ENCODE data around the gene CHRNA1. TPM values are rescaled to one million over a fixed set of nuclear protein-coding genes. Genes with fewer than 3 reads are reported as not detected.

Gene CHRNA1
- 0.19 TPM for total RNA-seq
- long read RNA-seq: 0 reads

DNA sequence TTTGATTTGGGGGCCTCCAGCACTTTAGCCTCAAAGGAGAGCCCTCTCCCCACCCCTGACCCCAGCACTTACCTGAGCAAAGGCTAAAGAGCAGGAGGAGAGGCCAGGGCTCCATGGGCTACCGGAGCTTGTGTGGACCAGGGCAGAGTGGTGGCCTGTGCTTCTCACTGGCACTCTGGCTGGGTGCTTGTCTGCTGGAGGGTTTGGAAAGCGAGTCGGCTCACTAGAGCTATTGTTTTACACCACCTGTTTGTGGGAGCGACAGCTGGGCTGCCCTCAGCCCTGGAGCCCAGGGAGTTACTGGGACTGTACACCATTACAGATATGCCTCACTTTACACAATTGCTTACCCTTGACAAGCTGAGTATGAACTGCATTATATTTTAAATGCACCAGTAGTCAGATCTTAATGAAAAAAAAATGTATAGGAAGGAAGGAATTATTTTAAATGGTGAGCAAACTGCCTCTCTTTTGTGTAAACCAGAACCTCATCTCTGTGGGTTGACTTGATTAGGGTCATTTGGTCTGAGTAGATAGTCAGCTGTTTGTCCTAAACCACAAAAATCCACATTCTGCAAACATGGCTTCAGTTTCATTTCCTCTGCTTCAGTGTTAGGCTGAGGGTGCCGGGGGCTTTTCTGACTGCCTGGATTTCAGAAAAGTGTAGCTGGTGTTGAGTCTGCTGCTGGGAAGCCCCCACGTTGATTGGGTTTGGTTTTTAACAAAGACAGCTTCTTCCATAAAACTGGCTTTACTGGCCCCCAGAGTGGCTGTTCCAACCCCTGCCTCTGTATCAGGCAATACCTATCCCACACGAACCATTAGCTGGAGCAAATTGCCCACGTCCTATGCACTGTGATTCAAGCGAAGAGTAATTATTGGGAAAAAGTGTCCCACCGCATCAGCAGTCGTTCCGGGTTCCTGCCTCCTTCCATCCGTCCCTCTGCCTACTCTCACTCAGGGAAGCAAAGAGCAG is at the start of gene CHRNA1:
TSS of gene CHRNA1 (minus strand) at position 193 of the 976 bp plus-strand sequence. CDS start at position 115, 78 bp downstream.
- ATAC-seq (no peak), DNase-seq (ENCODE audit: missing footprints) (no peak)
- intact Hi-C loops (cut with DNase I): no loop called here

DNA sequence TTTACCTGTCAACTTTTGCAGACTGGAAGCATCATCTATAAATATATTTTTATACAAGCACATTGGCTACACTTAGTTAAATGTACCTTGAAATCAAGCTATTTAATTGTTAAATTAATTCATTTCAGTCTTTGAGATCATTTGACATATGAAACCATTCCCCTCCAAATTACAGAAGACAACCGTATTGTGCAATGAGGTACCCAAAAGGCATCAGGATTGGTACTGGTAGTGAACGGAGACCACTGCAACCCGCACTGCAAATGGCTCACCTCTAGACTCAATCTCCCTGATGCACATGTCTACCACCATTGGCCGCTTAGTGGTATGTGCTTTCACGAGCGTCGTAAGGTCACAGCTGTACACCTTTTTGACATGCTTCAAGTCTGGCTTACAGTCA is 47.8 kb upstream of the CHRNA1 start:
- ATAC-seq (no peak), DNase-seq (ENCODE audit: missing footprints) (no peak)
- intact Hi-C loops (cut with DNase I): no loop called here

DNA sequence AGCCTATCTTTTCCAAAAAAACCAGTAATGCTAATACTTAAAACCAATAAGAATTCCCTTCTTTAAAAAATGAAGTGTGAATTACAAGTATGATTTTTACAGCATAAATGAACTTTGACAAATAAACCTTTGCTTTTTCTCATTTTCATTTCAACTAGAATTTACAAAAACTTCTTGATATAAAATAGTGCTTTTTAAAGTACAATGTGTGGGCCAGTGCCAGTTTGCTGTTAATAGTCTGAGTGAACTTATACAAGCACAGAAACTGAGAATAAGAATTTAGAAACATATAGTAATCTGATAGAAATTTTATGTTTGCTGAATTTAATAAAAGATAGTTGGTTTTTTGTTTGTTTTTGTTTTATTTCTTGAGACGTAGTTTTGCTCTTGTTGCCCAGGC is 43.7 kb upstream of the CHRNA1 start:
- no peak for DNase-seq (ENCODE audit: missing footprints)
- ATAC-seq: no peak

DNA sequence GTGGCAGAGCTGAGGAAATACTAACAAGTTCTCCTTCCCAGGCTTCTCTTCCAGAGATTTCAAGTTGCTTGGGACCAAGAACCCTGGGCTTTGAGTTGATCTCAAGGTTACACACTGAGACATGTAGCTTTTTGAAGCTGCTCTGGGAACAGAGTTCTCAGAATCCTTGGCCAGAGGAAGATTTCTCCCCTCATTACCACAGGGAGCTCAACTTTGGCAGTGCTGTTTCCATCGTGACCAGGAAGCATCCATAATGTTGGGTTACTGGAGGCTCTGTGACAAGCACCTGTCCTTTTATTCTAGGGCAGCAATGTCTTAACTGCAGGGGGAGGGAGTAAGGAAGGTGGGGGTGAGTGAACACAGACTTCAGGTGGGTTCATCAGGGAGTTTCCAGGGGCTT is 41.5 kb upstream of the CHRNA1 start:
- no peak for ATAC-seq
- intact Hi-C loops (cut with DNase I): no loop called here
- DNase-seq (ENCODE audit: missing footprints): no peak

More for the DNA sequence above, 43.7 kb upstream of the CHRNA1 start:
- intact Hi-C loops (cut with DNase I): no loop called here

DNA sequence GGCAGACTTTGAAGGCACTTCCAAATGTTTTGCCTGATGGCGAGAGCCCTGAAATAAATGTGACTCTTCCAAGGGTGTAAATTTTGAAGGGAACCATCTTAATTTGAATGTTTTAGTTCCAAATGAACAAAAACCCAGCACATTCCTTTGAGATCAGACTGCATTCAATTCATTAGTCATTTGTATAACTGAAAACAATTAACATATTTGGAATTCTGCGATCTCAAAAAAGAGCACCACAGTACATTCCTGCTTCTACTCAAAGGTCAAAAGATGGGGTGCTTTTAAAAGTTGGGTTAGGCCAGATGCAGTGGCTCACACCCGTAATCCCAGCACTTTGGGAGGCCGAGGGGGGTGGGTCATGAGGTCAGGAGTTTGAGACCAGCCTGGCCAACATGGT is 38.2 kb upstream of the CHRNA1 start:
- ATAC-seq: no peak

DNA sequence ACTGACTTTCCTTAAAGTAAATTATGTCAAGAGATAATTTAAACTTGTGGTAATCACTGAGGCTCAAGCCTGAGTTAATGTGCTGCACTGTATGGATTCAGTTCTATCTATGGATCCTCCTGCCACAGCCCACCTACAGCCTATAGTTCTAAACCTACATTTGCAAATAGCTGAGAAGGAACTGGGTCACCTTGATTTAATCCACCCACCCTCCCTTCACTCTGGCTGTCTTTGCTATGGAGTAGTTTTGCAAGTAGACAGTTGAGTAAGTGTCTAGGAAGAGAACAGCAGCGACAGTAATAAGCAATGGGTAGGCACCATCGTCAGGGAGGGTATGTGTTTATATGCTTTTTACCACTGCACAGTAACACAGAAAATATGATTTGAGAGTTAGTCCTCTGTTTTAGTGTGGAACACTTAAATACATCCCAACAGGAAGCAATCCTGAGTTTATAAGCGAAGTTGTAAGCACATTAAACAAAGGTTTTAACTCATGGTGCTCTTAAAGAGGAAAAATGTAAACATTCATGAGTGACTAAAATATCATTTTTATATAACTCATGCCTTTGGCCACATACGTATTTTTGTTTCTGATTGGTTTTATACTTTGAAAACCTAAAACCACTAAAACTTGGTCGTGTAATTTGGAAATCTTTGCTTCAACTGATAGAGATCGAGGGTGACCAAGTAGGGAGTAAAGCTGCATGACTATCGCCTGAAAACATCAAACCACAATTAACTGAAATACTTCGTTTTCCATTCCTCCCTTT is 36.3 kb upstream of the CHRNA1 start:
- no peak for ATAC-seq
- no peak for DNase-seq (ENCODE audit: missing footprints)
- intact Hi-C loops (cut with DNase I): loop anchor here (2.0 kb wide), 1 partner anchor 18 kb away; no protein-coding TSS in a partner anchor

More for the DNA sequence above, 38.2 kb upstream of the CHRNA1 start:
- no peak for DNase-seq (ENCODE audit: missing footprints)
- intact Hi-C loops (cut with DNase I): no loop called here

DNA sequence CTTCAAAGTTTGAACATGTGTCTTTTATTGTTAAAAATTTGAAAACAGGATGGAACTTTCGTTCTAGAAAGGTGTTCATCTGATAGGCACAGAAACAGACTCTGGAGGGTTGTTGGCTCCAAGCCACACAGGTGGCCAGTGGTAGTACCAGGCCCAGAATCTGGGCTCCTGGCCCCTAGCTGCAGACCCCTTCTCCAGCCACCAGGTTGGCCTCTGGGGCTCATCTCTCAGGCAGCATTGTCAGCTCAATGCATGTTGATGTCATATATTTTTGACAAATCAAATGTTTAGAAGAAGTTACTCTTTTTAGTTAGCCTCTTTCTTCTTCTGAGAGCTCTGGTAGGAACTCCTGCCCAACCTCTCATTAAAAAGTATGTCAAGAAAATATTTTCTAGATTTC is 34.5 kb upstream of the CHRNA1 start:
- ATAC-seq (no peak), DNase-seq (ENCODE audit: missing footprints) (no peak)
- intact Hi-C loops (cut with DNase I): no loop called here

DNA sequence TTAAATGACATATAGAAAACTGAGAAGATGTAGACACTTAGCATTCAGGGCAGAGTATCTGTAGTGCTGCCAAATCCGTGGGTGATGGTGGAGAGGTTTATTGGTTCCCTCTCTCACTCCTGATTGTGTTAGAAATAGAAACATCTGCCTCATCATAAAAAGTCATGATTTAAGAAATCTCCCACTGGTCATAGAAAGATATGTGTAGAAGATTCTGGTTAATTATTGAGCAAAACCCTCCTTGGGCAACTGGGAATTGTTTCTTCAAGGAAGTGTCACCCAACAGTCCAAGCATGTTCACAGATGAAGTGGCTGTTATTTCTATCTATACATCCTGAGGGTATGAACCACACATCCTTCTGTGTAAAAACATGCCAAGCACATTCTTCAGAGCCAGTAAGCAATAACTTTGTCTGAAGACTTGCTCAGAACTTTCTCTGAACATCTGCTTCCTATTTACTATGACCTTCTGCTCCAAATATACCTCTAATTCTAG is 33.6 kb upstream of the CHRNA1 start:
- DNase-seq (ENCODE audit: missing footprints) (no peak), ATAC-seq (no peak)
- intact Hi-C loops (cut with DNase I): no loop called here

DNA sequence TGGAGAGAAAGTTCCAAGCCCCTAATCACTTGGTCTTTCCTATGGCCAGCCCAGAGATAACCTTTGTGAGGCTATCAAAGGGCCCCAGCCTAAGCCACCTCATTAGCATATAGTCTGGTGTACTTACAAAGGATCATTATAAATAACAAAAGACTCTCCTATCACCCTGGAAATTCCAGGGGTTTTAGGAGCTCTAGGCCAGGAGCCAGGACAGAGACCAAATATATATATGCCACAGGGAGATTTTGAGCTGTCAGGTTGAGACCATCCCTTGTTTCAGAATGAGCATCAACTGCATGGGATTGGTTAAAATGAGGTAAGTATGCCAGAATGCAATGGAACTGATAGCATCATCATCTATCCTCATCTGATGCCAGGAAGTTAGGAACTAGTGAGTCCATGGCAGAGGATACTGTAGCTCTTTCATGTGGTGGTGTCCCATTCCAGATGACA is 32.1 kb upstream of the CHRNA1 start:
- intact Hi-C loops (cut with DNase I): no loop called here
- DNase-seq (ENCODE audit: missing footprints) (no peak), ATAC-seq (no peak)

DNA sequence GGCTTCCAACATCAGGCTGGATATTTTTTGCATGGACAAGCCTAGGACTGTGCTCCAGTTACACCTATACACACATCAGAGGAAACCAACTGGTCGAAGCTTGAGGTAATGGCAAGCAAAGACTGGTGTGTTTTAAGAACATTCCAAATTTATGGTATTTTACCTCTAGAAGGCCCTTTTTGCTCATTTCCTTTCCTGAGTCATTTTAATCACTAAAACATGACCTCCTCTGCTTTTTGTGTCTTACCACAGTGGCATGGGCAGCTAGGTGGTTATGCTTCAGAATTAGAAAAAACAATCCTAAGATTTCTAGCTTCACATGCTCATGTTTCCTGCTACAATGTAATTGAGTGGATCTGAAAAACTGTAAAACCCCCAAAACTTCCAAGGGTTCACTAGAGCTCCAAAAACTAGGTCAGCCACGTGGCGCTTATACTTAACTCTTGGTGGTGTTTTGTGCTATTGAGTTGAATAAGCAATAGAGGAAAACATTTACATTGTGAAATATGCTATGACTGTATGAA is 30.6 kb upstream of the CHRNA1 start:
- no peak for ATAC-seq
- intact Hi-C loops (cut with DNase I): no loop called here

DNA sequence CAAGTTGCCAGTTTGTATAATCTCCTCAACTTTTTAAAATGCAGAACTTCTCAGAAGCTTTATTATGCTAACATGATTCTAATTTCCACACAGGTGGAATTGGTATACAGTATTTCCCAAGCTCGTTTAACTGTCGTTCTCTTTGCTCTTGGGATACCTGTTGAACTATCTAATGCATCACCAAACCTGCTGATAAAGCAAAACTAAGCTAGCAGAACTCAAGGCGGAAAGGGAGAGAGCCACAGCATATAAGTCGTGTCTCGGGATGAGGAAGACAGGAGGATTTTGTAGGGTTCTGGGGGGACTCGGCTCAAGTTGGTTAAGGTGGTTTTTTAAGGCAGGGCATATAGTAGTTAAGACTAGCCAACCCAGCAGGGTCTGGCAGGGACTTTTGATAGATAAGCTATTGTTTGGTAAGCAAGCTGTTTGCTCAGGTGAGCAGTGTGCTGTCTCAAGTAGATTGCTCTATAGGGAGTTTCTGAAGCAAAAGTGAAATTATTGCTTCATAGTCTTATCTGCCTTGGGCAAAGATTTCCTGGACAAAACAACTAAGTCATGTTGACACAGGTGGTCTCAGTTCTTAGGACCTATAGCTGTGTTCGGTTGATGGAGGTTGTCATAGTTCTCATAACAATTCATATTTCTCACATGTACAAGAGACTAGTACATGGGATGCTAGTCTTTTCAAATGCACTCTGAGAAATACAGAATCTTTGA is 28.2 kb upstream of the CHRNA1 start:
- ATAC-seq: no peak
- intact Hi-C loops (cut with DNase I): no loop called here
- no peak for DNase-seq (ENCODE audit: missing footprints)

More for the DNA sequence above, 30.6 kb upstream of the CHRNA1 start:
- DNase-seq (ENCODE audit: missing footprints): no peak

DNA sequence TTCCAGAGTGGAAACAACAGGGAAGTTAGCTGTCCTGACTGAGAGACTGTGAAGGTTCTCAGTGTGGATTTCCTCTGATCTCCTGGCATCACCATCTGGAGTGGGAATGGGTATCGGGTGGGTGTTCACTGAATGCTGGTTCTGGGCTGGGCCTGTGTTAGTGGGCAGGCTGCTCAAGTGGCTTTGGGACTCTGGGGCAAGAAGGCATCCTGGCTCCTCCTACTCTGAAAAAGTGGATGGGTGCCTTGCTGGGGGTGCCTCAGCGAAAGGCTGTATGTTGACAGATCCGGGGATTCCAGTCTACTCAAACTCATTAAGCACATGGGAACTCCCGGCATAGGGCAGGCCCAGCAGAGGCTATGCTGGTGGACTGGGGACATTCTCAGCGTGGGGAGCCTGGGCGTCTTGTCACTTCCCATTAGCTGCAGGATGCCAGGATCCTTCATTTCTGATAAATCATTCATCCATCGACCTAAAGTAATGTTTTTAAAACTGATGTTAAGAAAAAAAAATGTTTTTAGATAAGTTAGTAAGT is 27.5 kb upstream of the CHRNA1 start:
- ATAC-seq: no peak
- intact Hi-C loops (cut with DNase I): no loop called here
- DNase-seq (ENCODE audit: missing footprints): no peak

DNA sequence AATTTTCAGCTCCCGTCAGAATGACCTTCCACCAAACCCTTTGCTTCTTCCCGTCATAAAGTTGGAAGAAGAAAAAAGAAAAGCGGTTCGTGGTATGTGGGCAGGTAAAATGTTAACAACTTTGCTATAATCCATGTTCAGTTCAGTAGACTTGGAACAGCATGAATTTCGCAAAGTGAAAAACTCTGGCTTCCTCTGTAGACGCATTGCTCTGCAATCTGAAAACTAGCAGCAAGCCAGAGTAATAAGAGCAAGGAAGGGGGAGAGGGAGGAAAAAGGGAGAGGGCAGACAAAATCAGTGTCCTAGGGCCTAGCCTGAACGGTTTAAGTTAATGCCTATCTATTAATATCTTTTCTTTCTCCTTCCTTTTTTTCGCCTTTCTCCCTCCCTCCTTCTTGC is 26.7 kb upstream of the CHRNA1 start:
- intact Hi-C loops (cut with DNase I): no loop called here
- DNase-seq (ENCODE audit: missing footprints) (no peak), ATAC-seq (no peak)

DNA sequence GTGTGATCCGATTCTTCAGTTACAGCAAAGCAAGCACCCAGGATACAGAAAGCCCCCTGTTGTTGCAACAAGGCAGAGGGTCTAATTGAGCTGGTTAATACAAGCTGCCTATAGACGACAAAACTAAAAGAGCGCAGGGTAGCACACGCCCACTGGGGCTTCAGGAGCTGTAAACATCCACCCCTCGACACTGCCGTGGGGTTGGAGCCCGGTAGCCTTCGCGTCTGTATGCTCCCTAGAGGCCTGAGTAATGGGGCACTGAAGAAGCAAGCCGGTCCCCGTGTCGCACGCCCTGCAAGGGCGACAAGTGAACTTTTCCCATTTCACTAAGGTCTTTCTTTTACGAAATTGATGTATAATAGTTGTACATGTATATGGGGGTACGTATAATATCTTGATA is 24.7 kb upstream of the CHRNA1 start:
- DNase-seq (ENCODE audit: missing footprints): no peak
- ATAC-seq: no peak
- intact Hi-C loops (cut with DNase I): no loop called here

DNA sequence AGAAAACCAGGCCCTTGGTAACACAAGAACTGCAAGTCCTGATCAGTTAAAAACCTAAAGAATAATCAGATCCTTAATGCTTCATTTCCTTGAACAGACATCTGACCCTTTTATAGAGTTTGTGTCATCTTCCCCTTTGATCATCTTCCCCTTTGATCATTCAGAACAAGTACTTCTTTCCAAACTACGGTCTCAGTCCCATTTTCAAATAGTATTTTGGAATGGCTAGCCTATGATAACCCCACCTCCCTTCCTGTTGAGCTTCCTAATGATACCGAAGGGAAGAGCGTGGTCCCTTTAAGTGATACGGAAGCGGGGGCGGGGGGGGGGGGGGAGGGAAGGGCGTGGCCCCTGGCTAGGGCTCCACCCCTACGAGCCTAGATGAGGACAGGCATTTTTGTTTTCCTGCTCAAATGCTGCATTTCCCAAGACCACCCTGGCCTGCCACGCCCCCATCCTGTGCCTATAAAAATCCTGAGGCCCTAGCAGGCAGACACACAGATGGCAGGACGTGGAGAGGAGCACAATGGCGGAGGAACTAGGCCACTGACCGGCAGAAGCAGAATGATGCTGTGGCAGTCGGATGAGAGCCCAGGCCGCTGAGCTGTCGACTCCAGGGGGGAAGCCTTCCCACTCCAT is 24.1 kb upstream of the CHRNA1 start:
- intact Hi-C loops (cut with DNase I): no loop called here
- DNase-seq (ENCODE audit: missing footprints): no peak
- no peak for ATAC-seq

DNA sequence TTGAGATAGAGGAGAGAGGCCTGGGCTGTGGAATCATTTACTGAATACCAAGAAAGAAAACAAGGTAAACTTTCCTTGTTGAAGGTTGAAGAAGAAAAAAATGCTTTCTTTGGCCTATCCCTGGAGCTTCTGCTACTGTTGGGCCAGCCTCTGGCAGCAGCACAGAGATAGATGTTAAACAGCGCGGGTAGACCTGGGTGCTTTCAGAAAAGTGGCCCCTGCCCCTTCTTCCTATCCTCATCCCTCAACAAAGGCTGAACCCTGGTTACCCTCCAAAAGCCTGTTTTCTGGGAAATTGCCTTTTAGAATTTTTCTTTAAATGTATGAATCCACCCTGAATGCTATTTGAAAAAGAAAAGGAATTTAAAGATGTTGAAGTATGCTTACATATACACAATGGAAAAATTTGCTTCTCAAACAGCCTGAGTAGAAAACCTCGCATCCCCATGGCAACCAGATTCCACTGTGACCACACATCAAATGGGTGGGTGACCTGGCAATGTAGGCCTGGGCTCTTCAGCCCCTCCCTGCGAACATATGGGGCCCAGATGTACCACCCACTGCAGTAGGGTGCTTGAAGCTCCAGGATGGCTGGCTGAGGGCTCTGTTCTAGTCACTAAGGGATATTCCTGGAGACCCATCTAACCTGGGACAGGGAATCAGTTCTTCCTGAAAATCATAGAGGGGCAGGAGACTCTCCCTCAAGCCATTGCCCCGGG is 23.4 kb upstream of the CHRNA1 start:
- DNase-seq (ENCODE audit: missing footprints): no peak
- no peak for ATAC-seq
- intact Hi-C loops (cut with DNase I): no loop called here

DNA sequence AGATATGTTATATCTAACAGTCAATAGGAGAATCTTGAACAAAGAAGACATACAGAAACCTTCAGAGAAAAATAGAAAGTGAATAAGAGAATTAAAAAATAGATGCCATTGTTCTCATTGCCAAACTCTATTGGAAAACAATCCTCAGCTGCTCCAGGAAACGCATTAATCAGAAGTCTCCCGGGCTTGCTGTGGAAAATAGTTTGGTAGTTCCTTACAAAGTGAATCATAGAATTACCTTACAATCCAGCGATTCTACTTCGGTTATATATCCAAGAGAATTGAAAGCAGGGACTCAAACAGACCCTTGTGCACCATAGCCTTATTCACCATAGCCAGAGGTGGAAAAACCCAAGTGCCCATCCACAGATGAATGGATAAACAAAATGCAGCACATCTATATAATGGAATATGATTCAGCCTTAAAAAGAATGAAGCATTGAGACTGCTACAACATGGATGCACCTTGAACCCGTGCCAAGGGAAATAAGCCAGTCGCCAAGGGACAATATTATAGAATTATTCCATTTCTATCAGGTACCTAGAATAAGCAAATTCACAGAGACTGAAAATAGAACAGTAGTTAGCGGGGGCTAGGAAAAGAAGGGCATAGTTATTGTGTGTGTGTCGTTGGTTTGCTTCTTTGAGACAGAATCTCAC is 21.9 kb upstream of the CHRNA1 start:
- ATAC-seq: no peak
- intact Hi-C loops (cut with DNase I): no loop called here

More for the DNA sequence above, 21.9 kb upstream of the CHRNA1 start:
- DNase-seq (ENCODE audit: missing footprints): no peak

Measured in Right ventricle myocardium inferior (tissue), 1 donor.